Myocyte (in vitro differentiated cells): ENCODE data around the gene FBRSL1. TPM values are rescaled to one million over a fixed set of nuclear protein-coding genes. Genes with fewer than 3 reads are reported as not detected.
"Not testable (repeated sequence)": the region's sequence is repeated elsewhere in the genome, so short reads cannot be mapped to it uniquely, and the experiment has no call there.

ENCODE experiments used
- DNase-seq: peaks from one replicate; pipeline ENCODE4 v3.0.0-alpha.2; 2012; ENCODE audit warnings: low read depth
- polyA plus RNA-seq: library from polyadenylated mRNA; unstranded; fragments of >200 nt; gene quantifications from one replicate; pipeline ENCODE4 v1.2.1, GENCODE V29; 2012; ENCODE audit warnings: missing spikeins
- total RNA-seq: library from RNA; depleted of rRNA; stranded (reverse); fragments of >200 nt; gene quantifications from 2 replicates; pipeline ENCODE4 v1.2.3, GENCODE V29; 2014

Gene FBRSL1
- total RNA-seq, result 13.1 and 20.6 TPM in 2 replicates
- 15.1 TPM for polyA plus RNA-seq

DNA sequence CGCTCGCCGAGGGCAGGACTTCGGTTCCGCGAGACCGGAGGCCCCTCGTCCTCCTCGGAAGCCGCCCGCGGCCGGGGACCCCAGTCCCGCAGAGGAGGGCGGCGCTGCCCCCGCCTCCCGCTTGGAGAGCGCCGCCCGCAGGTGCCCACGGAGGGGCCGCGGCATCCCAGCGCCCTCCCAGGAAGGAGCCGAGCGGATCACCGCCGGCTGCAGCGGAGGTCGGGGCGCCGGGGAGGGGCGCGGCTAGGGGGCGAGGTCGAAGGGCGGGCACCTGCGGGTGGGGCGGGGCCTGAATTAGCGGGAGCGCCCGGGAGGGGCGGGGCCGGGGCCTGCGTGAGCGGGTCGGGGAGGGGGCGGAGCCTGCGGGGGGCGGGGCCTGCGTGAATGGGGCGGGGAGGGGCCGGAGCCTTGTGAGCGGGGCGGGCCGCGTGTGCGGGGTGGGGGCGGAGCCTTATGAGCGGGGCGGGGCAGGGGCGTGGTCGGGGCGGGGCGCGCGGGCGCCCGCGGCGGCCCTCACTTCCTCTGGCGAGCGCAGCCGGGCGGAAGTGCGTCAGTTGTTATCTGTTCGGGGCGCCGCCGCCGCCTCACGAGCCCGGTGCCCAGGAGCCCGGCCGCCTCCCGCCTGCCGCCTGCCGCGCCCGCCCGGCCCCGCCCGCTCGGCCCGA, at the start of gene FBRSL1:
TSS of gene FBRSL1 (plus strand) at position 550 of the 665 bp plus-strand sequence.
- DNase-seq, result peak; percentile 84

GRCh38 chr12:132440420-132440819, 49.5 kb upstream of the FBRSL1 start:
- not testable (repeated sequence) for DNase-seq

DNA sequence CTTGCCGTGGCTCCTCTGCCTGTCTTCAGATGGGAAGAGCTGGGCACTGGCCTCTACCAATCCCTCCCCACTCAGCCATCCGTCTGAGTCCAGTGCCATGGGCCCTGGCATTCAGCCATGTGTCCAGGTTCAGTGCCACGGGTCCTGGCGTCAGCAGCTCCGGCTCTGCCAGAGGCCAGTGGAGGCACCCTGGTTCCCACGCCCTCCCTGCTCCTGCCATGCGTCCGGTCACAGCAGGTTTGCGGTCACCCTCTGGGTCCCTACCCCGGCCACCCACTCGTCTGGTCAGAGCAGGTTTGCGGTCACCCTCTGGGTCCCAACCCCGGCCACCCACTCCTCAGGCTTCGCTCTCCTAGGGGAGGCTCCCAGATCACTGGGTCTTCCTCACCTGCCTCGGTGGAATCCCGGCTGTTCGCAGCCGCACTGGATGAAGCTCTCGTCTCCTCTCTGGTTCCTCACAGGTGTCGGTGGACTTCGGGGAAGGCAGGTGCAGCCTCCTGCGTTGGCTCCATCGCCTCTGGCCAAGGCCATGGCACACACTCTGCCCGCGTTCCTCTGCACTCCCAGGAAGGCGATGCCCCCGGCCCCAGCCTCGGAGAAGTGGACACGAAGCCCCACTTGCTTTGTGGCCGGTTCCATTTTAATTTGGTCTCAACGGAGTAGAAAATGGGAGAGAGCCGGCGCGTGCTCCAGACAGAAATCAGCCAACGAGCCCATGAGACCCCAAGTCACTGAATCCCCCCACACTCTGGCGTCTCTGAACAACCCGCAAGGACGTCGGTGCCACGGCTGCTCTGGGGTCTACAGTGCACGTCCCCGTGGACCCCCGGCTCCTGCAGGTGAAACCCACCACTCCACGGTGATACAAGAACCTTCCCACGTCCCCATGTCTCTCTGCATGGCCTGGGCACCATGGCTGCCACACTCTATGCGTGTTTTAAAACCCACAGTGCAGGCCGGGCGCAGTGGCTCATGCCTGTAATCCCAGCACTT, 47.8 kb upstream of the FBRSL1 start:
- no peak for DNase-seq

- DNase-seq, result no peak
These were observed 46.9 kb upstream of the FBRSL1 start for GRCh38 chr12:132443091-132443490.

DNA sequence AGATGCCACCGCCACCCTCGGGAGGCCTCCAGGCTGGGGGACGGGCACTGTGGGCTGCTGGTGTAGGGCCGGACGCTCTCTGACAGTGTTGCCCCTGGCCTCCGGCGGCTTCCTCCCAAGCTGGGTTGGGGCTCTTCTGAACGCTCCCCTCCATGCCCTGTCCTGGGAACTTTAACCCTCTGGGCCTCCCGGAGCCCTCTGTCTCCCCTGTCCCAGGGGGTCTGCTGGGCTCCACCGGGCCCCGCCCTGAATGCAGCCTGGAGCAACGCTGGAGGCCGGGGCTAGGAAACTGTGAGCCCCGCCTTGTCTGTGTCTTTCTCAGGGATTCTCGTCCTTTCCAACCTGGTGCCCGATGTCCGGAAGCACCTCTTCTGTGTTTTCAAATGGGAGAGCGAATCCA, 45.7 kb upstream of the FBRSL1 start:
- DNase-seq, result no peak

- no peak for DNase-seq
These were observed 44.7 kb upstream of the FBRSL1 start for GRCh38 chr12:132444957-132445883.

- no peak for DNase-seq
These were observed 43.9 kb upstream of the FBRSL1 start for GRCh38 chr12:132445884-132446632.

DNA sequence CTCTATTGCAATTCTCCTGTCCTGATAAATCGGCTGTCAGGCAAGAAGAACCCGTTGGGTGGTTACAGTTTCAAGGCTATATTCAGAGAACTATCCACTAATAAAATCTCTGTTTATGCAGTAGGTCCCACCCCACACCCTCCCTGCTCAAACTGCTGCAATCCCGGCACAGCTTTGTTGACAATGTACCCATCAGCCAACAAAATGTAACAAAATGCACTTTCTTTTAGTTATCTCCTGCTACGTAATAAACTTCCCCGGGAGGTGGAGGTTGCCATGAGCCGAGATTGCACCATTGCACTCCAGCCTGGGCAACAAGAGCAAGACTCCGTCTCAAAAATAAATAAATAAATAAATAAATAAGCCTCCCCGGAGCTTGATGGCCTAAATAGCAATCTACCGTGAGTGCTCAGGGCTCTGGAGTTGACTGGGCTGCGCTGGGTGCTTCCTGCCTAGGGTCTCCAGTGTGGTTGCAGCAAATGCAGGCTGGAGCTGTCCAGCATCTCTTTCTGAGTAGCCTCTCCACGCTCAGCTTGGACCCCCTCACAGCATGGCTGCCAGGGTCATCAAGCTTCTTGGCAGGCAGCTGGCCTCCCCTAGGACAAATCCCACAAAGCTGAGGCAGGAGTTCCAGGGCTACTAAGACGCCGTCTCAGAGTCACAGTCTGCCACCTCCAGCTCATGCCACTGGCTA, 43.2 kb upstream of the FBRSL1 start:
- no peak for DNase-seq

DNA sequence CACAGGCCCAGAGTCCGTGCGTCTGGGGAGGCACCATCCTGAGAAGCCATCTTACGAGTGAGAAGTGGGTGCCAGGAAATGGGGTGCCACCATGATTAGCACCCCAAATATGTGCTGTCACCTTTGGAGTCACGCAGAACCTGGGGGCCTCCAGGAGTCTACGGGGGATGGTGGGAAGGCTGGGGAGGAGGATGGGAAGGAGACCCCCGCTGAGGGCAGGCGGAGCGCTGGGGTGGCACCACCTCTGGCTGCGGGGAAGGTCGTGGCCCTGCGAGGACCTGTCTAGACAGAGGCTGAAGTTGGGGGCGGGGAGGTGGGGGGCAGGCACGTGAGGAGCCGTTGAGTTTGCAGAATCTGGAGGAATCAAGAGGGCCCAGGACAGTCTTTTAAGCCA, 42.6 kb upstream of the FBRSL1 start:
- DNase-seq, result no peak

- no peak for DNase-seq
These were observed 42.1 kb upstream of the FBRSL1 start for GRCh38 chr12:132447731-132448462.

- no peak for DNase-seq
These were observed 41.5 kb upstream of the FBRSL1 start for GRCh38 chr12:132448463-132448820.

GRCh38 chr12:132449565-132450417, 40.2 kb upstream of the FBRSL1 start:
- DNase-seq, result no peak

DNA sequence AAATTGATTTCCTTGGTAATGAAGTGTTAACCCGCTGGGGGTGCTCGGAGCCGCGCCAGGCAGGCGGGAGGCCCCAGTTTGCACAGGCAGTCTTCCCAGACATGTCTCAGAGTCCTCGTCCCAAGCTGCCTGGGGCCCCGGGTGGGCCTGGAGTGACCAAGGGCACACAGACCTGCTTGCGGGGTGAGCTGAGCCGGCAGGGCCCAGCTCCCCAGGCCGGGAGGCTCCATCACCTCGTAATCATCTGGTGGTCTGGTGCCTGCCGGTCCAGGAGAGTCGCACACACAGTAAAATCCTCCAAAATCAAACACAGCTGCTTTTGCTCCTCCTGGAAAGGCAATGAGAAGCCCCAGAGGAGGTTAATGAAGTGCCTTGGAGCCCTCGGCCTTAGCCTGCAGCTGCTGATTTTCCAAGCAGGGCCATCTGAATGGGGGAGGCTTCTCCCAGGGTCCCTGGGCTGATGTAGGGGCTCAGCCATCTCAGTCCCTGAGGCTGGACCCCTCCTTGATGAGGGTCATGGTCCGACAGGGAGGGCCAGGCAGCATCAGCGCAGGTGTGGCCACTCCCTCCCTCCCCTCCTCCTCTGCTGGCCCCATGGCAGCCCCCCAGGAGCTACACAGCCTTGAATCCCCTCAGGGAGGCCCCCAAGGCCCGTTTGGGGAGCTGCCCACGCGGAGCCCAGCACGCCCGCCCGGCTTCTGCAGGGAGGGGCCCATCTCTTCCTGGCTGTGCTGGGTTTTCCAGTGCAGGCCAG, 39.4 kb upstream of the FBRSL1 start:
- no peak for DNase-seq

GRCh38 chr12:132451172-132451835, 38.6 kb upstream of the FBRSL1 start:
- DNase-seq, result no peak

DNA sequence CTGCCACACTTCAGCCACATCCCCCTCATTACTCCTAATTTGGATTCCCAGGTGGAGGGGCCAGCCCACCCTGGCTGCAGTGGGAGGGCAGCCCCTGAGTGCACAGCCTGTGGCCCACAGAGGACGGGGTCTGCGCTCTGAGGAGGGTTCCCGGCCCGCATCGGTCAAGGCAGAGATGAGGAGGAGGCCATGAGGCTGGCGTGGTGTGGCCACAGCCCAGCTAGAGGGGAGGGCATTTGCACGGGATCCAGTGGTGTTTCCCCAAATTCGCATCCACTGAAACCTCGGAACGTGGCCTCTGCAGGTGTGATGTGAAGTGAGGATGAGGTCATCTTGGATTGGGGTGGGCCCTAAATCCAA, 38.1 kb upstream of the FBRSL1 start:
- DNase-seq, result no peak

GRCh38 chr12:132452596-132453350, 37.2 kb upstream of the FBRSL1 start:
- no peak for DNase-seq
